NCI-H2081 (cell line): ENCODE data around the gene TMPRSS13.
"Not testable (repeated sequence)": the region's sequence is repeated elsewhere in the genome, so short reads cannot be mapped to it uniquely, and the experiment has no call there.

Experiments used
- DNase-seq, 2 experiments: peaks; one replicate each; lab custom pipeline; 2025; lab: John Stamatoyannopoulos, UW

TMPRSS13 gene

DNA sequence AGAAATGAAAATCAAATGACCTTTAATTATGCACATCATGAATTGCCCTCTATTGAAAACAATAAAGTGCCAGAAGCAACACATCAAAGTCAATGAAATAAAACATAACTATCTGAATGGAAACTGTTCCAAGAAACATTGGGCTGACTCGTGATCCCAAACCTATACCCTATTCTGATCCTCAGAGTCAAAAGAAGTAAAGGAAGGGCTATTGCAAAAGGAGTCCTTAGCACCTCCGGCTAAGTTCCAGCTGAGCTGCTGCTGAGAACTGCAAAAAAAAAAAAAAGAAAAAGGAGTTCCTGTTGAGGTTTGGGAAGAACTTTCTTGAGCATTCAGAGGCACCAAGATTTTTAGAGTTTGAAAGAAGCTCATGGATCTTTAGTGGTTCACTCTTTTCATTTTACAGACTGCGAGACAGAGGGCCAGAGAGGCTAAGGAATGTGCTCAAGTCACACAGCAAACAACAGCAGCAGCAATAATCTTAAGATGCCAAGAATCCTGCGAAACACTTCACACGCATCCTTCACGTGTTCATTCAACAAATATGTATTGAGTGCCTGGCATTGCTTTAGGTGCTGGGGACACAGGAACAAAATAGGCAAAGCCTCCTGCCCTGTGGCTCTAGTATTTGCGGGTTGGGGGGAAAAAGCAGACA, 841 bp upstream of the TMPRSS13 start:
- DNase-seq = no peak

DNA sequence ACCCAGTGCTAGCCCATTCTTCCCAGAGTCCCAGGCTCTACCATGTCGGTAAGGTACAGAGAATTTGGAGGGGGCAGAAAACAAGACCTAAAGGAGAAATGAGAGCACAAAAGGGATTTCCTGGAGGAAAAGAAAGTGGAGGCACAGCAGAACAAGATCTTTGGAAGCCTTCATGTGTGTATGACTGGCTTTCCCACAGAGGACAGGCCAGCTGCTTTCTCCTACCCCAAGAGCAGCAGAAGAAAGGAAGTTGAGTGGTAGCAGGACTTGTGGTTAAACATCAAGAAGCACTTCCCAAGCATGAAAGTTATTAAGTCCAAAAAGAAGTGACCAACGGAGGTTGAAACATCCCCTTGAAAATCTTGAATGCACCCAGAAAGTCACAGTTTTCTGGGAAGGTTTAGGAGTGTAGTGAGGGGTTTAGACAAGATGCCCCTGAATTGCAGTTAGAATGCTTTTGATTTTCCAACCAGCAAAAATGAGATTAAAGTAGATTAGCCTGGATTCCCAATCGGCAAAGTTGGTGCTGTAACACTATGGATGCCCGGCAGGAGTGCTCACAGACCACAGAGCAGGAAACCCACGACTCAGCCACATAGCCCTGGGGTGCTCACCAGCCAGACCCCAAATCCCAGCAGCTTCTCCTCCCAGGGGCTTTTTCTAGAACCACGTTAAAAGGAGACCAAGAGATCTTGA, 608 bp downstream of the TMPRSS13 start:
- no peak for DNase-seq

DNA sequence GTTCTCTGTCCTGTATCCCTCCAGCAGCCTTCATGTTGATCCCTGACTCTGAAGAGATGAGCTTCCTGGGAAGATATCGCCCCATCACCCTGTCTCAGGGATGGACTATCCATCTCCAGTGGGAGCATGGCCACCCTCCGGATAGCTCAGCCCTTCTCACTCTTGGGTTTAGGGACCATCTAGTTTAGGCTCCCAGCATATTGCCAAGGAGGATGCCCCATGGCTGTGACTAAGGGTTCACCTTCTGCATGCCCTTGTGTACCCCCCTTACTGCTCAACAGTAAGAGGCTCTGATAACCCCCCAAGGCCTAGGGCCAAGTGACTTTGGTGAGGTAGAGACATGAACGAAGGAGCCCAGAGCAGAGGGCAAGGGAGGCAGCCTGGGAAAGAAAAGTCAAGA, 1.3 kb downstream of the TMPRSS13 start:
- DNase-seq = no peak

DNA sequence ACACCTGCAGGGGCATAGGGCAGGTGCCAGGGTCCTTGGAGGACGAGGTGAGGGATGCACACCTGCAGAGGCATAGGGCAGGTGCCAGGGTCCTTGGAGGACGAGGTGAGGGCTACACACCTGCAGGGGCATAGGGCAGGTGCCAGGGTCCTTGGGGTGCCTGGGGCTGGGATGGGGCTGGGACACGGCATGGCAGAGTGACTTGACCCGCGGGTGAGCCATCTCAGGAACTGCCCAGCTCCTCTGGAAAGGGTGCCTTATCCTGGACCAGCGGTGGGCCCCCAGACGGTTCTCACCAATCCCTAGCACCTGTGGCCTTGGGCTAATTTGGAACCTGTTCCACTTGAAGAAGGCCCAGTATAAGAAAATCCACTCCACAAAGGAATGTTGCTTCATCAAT, 3.0 kb downstream of the TMPRSS13 start:
- DNase-seq = not testable (repeated sequence)

DNA sequence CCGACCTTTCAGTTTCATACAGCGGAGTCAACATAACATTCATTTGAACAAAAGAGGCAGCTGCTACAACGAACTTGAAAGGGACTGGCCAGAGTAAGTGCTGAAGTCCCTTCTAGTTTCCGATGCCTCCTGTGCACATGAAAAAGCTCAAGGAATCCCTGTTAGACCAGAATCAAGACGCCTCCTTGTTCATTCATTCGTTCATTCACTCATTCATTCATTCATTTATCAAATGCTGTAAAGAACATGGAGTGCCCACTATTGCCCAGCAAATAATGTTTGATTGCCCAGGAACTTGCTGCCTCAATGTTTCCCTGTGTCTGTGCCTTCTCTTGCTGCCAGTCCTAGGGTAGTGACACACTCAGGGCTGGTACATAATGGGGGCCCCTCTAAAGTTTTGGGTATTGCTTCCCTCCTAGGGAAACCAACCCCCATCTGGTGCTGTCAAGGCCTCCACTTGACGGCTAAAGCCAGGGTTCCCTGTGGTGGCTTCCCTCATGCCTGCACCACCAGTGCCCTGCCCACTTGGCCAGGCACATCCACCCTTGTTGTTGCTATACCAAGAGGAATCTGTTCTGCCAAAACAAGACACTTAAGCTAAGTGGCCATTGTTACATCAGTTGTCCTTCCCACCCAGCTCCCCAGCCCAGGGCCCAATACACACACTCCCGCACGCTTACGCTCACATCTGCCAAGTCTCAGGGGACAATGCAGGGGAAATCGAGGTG, 3.8 kb downstream of the TMPRSS13 start:
- peak in 1 of 2 experiments; percentile 53 for DNase-seq

DNA sequence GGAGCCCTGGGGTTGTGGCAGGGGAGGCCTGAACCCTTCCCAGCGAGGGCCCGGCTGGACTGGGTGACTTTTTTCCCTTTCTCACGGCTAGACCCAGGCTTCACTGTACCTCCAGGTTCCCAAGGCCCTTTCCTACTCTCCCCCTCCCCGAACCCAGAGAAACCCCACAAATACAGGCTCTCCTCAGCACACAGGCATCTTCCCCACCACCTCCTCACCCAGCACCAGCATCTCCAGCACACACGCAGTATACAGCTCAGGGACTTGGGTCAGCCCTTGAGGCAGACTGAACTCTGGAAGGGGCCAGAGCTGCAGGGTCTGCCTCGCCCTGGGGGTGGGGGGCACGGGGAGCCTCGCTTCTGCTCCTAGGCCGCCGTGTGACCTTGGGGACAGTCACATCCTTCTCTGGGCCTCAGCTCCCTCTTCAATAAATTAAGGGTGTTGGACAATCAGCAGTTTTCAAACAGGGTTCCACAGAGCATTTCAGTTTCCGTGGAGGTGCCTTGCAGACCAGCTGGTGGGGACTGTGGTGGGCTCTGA, 4.5 kb downstream of the TMPRSS13 start:
- DNase-seq = no peak

DNA sequence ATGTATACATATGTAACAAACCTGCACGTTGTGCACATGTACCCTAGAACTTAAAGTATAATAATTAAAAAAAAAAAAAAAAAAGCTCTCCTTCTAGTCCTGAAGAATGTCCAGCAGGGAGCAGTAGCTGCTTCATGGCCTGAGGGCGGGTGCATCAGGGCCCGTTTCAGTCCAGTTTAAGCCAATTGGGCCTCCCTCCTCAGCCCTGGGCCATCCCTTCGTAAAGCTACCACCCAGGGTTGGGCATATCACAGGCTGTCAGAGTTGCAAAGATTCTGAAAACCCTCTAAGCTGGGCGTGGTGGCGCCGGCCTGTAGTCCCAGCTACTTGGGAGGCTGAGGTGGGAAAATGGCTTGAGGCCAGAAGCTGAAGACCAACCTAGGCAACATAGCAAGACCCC, 5.4 kb downstream of the TMPRSS13 start:
- no peak for DNase-seq

DNA sequence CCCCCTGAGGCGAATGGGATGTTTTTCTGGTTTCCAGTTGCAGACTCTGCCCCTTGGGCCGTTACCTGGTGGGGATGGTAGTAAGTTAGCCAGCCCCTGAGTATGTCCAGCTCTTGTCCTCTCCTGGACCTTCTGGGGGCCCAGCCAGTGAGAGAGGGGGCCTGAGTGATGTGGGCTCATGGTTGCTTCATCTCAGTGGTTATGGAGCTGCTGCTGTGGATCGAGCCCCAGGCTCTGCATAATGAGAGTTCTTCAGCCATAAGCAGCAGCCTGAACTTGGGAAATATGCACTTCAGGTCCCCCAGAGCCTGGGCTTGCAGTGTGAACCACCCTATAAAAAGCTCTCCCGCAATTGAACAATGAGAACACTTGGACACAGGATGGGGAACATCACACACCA, 5.9 kb downstream of the TMPRSS13 start:
- DNase-seq = no peak

DNA sequence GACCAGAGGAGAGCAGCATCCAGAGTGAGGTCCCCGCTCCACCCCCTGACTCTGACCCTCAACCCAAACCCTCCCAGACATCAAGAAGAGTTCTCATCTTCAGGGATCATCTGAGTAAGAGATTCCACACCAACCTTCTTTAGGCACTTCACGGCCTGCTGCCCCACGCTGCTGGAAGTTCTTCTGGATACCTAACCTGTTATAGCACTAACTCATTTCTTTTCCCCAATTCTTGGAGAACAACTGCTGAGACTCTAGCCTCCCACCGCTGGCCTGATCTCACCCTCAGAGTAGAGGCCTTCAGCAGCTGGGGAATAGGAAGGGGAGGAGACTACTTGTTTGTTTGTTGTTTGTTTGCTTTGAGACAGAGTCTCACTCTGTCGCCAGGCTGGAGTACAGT, 7.3 kb downstream of the TMPRSS13 start:
- DNase-seq = no peak

DNA sequence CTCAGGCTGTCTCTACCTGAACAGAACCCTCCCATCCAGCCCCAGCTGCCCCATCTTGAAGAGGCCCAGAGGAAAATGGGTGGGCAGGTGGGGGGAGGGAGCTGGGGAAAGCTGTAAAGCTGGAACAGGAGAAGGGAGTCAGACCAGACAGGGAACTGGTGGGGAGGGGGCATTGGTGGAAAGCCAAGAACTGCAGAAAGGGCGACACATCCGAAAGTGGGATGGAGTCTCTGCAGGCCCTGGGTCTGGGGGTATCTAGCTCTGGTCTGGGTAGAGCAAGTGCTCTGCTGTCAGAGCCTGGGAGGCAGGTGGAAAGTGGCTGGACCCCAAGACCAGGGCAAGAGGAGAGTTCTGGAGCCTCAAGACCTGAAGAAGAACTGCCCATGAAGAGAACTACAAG, 7.7 kb downstream of the TMPRSS13 start:
- DNase-seq = no peak

DNA sequence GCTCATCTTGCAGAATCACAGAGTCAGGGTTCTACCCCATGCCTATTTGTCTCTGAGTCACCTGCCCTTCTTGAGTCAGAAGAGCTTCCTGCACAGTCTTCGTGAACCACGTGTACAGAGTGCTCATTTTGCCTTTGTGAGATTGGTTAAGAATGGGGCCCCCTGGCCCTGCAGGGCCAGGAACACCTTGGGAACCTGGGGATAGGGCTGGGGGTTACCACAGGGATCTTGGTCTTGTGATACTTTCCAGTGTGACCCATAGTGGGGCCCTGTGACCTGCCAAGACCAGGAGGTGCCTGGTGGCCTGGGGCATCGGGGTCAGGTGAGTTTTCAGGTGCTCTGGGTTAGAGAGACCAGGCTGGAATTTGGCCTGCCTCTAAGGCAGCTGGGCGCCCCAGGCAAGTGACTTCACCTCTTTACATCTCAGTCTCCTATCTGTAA, 9.4 kb downstream of the TMPRSS13 start:
- DNase-seq = no peak

DNA sequence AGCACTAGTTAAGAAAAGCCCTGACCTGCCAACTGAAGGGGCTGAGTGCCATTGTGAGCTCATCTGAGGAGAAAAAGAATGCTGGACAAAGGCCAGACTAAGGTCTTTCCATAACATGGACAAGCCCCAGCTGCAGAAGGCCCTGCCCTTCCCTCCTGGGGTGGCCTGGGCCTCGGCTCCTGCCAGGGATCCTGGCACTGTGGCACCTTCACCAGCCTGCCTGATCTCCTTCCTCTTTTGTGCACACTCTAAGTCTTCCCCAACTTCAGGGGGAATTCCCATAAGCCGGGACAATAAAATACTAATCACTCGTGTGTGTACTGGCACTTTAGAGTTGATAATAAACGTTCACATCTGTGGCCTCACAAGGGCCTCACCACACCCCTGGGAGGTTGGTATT, 9.9 kb downstream of the TMPRSS13 start:
- no peak for DNase-seq

DNA sequence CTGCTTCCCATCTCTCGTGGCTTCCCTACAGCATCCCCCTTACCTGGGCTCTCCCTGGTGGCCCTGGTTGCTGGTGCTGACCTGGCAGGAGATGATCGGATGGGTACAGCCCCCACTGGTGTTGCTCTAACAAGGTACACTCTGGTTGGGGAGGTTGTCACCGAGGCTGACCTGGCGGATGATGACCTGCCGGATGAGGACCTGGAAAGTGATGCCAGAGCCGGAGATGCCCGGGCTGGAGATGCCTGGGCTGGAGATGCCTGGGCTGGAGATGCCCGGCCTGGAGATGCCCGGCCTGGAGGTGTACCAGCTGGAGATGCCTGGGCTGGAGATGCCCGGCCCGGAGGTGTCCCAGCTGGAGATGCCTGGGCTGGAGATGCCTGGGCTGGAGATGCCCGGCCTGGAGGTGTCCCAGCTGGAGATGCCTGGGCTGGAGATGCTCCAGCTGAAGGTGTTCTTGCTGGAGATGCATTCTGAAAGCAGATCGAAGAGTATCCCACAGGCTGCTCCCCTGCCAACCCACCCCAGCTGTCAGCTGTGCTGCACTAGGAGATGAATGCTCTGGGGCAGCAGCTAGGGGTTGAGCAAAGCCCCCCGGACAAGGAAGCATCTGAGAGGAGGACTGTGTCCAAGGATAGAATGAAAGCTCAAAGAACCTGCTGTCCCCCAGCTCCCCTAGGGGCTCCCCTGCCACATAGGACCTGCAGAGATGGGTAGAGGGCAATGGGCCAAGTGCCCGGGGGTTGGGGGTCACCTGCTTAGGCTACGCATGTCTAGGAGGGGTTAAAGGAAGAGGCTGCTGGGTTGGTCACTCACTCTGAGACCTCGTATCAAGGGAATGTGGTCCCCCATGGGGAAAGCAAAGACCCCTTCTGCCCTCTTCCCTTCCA, 10.6 kb downstream of the TMPRSS13 start:
- DNase-seq = no peak

DNA sequence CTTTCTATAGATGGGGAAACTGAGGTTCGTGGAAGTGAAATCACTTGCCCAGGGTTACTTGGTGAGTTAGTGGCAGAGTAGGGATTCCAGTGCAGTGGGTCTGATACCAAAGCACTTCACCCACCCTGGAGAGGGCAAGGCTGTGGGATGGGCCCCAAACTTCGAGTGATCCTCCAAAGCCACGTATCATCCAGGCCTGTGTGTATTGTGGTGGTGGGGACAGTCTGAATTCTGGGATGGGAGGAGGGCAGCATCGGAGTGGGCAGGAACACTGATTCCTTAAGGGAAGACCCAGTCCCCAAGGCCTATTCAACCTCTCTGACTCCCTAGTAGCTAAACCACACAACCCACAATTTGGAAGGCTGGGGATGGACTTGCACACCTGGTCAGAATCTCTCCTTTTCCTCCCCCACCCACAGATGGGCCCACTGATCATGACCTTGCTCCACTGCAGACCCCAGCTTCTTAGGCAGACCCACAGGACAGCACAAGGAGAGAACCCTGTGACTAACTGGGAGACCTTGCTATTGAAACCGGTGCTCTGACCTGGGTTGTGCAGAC, 11.5 kb downstream of the TMPRSS13 start:
- no peak for DNase-seq

DNA sequence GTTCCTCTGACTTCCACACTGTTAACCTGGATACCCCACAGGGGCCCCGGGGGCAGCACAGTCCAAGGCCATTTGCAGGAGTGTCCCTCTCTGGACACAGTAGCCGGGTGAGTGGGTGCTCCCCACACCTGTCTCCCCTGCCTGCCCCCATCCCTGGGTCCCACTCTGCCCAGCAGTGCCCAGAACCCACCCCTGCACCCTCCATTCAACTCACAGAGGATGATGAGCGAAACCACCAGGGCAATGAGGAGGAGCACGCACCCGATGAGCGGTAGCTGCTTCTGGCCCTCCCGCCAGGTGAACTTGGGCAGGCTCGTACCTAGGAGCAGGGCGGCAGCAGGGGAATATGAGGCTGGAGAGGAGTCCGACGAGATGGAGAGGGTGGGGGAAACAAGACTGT, 12.2 kb downstream of the TMPRSS13 start:
- DNase-seq = no peak

DNA sequence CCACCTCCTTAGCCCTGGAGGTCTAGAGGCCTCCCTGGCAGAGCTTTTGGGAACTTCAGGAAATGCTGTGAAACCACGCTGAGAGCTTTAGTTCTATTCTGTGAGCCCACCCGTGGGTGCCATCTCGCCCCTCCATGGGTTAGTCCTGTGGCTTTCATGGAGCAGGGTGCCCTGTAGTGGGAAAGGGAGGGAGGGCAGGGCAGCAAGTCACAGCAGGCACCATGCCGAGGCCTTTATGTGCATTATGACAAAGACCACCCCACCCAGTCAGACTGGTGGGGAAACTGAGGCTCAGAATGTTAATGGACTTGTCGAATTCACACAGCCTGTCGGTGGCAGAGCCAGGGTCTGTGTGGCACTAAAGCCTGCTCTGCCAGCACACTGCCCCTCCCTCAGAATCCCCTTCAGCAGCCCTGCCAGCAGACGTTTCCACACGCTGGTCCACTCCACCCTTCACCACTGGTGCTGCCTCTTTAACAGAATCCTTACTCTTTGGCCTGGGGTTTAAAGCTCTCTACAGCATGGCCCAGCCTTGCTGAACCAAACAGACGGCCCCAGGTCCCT, 13.4 kb downstream of the TMPRSS13 start:
- no peak for DNase-seq

DNA sequence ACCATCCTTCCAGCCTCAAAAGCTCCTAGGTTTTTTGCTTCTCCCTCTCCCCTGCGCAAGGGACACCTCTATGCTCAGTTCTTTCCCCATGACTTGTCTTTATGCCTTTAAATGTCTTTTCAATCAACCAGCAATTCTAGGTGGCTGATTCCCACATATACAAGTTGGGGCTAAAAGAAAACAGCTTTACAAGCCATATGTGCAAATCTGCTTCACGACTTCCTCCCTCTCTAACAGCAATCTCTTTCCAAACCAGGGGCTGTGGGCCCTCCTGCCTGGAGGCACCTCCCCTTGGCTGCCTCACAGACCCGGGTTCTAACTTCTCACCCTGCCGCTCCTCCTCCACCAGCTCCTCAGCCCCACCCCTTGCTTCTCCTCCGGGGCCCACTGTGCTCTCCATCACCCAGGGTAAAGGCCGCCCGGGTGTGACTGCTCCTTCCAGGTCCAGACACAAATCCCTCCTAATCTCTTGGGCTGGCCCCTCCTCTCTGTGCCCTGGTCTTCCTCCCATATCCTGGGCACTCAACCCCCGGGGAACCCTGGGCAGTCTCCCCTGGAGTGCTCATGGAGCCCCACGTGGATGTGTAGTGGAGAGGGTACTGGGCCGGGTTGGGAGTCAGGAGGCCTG, 14.1 kb downstream of the TMPRSS13 start:
- no peak for DNase-seq

DNA sequence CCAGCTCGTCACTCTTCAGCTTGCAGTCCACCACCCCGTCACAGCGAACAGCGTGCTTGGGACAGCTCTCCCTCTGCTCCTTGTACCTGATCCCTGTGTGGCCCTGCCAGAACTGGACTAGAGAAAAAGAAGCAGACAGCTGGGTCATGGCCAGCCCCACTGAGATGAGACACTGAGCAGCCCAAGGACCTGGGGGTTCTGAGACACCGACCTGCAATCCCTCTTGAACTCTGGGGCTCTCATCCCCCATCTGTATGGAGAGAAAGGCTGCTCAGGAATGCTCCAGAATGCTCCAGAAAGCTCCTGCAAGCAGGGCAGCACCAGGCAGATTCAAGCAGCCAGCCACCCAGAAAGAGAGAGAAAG, 14.8 kb downstream of the TMPRSS13 start:
- no peak for DNase-seq

DNA sequence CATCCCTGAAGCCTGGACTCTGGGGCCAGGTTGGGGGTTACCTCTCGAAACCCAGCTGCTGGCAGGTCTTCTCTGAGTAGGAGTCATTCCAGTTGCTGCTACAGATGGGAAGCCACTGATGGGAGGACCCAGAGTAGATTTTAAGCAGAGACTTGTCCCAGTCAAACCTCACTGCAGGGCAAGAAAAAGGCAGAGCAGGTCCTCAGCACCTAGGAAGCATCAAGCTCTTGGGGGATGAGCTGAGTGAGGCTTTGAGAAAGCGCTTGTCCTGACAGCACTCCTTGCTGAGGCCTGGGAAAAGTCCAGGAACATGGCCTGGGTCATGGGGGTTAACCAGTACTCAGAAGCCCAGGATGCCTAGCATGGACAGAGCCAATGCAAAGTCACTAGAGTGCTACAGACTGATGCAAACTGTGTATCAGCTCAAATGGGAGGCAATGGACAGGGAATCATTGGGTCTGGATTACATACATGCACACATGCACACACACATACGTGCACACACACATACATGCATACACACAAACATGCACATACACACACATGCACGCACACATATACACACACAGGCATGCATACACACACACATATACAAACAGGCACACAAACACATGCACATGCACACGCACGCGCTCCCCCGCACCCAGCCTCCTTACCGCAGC, 15.3 kb downstream of the TMPRSS13 start:
- no peak for DNase-seq

DNA sequence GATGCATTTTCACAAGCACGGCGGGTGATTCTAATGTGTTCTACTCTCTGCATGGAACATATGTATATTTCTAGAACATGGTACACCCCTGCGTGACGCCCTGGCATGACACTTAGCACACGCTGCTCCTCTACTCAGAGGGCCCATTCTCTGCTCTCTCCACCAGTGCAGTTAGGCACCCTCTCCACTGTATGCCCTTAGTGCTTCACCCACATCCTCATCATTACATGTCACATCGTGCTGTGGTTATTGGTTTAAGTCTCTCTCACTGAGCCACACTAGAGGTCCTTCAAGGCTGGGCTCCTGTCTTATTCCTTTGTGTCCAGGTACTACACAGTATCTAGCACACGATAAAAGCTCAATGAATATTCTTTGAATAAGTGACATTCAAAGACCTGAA, 16.7 kb downstream of the TMPRSS13 start:
- DNase-seq = no peak
